GM21576 (cell line): ENCODE data around the gene ARHGEF7.

Source experiments
- ATAC-seq: cut with Tn5 transposase; IDR thresholded peaks from one replicate; pipeline ENCODE4 v1.9.1; 2021; ENCODE audit warnings: mild to moderate bottlenecking, moderate library complexity; ENCODE audit not compliant: unreplicated experiment

Gene ARHGEF7

DNA sequence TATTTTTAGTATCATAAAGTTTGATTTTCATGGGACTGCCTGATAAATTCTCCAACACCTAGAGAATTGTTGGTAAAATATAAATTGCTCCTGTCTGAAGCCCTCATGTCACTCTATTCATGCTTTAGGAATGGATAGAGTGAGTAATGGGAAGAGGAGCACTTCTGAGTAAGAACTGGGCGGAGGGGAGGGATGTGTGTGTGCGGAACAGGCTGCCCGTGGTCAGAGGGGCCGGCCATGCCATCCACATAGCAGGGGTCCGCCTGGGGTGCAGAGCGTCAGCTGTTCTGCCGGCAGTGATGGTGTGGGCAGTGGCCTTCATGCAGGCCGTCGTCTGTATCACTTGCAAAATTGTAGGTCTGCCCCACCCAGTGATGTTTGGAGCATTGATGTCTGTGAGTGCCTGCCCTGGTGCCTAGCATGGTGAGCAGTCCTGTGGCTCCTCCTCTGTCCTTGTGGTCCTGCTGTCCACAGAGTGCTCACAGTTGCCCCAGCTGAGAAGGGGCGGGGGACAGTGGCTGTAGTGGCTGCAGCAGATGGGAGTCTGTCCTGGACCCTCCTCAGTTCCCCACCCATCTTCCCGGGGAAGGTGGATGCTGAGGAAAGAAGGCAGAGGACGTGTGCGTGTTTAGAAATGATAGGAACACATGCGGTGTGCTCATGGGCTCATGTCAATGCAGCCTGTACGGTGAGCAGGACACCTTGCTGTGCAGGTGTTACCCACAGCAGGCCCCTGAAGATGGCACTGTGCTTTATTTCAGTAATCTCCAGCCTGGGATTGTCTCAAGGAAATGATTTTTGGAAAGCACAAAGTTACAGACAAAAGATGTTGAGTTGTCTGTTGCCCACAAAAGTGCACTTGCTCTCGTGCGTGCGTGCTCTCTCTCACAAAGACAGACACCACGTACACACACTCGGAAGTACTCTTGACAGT lies 155.9 kb downstream of the ARHGEF7 start:
- no peak for ATAC-seq

DNA sequence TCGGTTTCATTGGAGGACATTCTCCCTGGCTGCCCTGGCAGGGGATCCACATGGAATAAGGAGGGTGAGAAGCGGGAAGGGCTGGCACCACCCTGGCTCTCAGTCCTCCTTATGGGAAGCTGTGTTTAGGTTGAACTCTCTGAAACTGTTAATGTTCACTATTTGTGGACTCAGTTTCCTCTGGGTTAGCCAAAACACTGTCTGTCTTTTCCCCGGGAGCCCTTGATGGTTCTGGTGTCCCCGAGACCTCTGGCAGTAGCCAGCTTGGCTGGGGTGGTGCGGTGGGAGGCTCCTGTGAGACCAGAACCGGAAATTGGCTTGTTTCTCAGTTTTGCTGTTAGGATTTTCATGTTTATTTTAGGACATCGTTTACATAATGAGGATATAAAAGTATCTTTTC lies 157.0 kb downstream of the ARHGEF7 start:
- ATAC-seq, result no peak

DNA sequence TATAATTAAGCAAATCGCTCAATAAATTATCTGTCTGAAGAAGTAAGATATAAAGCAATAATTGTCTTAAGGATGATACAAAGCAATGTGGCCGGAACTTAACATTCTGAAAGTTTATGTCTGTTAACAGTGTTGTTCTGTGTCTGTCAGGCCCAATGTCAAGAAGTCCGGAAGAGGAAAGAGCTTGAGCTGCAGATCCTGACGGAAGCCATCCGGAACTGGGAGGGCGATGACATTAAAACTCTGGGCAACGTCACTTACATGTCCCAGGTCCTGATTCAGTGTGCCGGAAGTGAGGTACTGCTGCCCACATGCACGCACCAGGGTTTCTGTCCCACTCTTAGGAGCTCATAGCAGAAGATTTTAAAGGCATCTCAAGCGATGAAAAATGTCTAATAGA lies 160.3 kb downstream of the ARHGEF7 start:
- no peak for ATAC-seq

DNA sequence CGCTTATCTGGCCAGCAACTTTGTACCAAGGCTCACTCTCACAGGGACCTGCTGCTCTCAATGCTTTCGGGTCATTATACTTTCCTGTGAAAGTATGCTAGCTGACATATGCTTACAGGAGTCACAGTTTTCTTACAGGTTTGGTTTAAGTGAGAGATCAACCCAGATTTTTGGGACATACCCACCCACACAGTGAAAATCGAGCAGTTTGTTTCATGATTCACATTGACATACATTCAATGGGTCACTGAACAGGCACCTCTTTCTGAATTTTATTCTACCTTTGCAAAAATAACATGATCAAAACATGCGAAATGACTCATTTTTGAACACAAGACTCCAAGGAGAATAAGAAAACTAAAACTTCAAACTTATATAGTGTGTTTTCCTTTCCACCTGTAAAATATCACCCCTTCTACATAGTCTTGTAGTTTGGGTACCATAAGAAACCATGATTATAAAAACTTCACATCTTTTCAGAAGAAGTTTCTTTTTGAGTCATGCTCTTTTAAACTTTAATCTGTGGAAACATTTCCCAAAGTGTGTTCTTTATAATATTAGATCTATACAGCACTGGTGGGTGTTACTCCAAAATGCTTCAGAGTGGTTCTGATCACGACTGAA lies 161.0 kb downstream of the ARHGEF7 start:
- no peak for ATAC-seq

DNA sequence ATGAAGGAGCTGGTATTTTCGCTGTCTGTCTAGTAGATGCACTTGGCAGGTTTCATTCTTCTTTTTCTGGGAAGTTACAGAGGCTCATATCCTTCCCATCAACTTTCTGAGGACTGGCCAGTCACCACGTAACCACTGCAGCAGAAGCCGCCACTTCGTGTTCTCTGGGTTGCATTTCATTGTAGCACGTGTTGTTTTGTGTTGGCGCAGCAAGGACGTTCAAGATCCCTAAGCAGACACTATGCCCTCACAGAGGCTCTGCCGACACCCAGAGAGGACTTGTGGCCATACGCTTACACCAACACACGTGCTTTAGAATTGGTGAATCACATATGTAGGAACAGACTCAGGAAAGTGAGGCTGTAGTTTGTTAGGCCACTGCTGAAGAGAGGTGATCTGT lies 163.1 kb downstream of the ARHGEF7 start:
- no peak for ATAC-seq

DNA sequence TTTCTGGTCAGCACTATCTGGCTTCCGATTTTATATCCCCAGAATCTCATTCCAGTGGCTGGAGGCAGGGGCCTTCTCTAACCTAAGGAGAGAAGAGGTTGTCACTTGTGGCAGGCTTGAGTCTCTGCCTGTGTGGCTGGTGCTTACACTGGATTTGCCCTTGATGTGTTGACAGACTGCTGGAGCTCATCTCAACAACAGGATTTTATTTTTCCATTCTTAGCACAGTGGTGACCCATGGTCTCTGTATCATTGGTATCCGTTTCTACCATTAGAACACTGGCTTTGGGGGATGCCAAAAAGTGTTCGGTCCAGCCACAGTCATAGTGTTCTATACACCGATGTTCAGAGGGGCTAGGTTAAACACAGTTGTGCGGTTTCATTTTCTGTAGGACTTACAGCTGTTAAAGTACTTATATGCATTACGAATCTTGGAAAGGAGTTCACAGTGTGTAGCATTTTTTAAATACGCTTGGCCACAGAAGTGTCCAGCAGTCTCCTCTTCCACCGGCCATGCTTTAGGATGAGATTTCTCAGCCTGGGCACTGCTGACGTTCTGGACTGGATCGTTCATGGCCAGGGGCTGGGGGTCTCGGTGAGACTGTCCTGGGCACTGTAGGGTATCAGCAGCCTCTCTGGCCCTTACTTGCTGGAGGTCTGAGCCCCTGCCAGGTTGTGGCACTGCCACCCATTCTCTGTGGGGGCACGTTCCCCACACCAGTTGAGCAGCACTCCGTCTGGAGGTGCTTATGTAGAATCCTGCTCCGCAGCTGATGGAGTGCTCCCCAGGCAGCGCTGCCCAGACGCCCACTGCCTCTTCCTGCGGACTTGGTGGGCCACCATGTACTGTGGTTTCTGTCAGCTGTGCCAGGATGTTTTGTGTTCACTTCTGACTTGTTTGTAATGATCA lies 163.9 kb downstream of the ARHGEF7 start:
- no peak for ATAC-seq

DNA sequence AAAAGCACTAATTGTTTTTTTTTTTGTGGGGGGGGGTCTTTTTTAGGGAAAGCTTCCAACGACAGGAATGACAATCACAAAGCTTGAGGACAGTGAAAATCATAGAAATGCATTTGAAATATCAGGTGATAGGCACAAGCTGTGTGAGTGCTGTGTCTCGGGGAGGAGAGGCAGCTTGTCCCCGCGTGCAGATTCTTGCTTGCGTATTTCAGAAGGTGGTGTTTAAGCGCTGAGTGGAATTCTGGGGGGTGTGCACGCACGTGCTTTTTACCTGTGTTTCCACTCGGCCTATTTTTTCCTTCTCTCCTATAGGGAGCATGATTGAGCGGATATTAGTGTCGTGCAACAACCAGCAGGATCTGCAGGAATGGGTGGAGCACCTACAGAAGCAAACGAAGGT lies 165.1 kb downstream of the ARHGEF7 start:
- no peak for ATAC-seq

DNA sequence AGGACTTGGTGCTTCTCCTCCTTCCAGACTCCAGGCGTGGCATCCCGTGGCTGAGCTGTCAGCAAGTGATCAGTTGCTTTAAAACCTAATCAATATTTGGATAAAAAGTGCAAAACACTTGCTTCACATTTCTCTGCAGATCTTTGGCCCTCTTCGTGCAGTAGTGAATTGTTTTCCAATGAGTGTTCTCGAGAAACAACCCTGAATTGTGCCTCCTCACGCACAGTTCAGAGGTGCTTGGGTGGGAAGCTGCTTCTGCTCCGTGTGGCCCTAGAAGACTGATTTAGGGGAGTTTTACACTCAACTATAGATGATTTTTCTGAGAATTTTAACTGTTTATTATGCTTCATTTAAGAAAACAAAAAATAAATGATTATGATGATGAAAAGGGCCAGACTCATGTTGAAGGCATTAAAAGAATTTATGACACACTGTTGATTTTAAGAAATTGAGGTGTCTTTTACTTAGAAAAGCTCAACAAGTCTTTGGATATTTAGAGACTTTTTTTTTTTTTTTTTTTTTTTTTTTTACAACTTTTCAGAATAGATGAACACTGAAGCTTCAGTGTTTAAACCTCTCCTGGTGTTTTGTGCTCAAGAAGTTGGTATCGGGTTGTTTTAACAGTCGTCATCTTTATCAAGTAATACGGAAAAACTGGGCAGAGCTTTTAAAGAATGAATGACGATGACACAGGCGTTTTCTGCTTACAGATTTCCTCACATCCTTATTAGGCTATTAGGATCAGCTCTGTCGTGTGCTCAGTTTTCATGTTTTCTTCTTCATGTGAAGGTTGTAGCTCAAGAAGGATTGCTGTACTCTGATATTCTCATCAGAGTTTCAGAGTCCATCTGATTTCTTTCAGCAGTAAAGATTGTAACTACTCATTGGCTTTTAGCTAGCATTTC lies 165.8 kb downstream of the ARHGEF7 start:
- ATAC-seq, result no peak

DNA sequence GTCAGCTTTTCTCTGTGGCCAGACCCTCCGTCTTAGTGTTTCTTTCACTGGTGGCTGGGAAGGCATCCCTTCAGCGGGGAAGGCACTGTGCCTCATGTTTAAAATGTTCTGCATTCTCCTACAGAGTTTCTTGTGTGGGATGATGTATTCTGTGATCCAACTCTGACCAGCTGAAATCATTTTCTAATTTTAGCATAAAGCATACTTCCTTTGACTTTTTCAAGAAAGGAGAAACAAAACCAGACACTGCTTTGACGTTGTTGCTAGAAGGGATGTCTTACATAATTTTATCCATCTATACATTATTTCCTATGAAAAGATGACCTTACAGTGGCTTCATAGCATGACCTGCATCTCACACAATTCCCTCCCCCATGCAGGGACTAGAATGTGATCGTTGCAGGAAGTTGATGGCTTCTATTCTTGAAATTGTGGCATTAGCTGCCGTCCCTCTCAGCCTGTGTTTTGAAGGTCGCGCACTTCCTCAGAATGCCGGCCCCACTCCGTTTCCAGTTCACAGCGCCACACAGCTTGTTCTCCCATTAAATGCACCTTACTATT lies 166.7 kb downstream of the ARHGEF7 start:
- no peak for ATAC-seq

DNA sequence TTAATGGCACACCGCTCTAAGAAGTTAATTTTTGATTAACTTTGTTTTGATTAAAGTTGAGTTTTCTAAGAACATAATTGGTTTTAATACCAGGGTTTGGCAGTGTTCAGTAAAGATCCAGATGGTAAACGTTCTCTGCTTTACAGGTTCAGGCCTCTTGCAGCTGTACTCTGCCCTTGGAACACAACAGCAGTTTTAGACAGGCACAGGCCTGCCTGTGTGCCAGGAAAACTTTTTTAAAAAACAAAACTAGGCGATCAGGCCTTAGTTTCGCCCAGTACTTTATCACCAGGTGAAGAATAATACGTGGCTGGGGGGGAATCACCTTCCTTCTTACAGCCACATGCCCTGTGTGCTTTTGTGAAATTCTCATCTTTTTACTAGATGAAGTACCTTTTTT lies 167.3 kb downstream of the ARHGEF7 start:
- ATAC-seq, result no peak

DNA sequence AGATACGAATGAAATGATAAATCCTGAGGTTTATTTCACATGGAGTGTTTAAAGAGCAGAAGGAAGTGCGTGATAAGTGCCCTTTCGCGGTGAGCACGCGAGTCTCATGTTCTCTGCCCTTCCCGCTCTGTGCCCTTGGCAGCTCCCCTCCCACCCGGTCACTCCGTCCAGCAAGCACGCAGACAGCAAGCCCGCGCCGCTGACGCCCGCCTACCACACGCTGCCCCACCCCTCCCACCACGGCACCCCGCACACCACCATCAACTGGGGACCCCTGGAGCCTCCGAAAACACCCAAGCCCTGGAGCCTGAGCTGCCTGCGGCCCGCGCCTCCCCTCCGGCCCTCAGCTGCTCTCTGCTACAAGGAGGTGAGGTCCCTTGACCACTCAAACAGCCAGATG lies 167.9 kb downstream of the ARHGEF7 start:
- no peak for ATAC-seq

DNA sequence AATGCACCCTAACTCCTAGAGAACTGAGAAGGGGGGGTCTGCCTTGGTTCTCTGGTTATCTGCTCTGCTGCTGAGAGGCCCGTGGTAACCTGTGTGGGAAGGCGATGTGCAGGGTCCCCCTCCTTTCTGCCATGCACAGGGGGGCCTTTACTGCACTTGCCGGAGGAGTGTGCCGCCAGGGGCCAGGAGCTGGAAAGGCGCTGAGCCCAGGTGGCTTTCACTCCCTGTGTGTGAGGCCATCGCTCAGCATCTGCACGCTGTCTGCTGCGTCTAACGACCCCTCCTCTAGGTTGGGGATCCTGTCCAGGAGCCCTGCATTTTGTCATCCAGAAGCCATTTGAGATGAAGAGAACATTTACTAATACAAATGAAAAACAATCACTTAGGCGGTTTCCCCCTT lies 168.3 kb downstream of the ARHGEF7 start:
- no peak for ATAC-seq

DNA sequence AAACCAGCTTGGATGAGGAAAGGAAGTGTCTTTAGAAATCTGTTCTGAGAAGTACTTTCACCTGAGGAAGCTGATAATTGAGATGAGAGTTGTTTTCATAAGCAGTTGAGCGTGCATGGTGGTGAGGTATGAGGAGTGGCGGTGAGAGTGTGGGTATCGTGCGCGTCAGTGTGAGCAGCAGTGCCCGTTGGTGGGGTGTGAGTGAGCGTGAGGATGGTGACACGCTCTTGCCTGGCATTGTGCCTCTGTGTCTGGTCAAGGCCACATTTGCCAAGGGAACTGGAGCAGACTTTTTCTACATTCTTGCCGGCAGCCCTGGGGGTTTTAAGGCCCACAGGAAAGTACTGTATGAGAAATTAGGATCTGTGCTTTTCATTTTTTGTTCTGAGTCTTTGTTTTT lies 168.9 kb downstream of the ARHGEF7 start:
- no peak for ATAC-seq

DNA sequence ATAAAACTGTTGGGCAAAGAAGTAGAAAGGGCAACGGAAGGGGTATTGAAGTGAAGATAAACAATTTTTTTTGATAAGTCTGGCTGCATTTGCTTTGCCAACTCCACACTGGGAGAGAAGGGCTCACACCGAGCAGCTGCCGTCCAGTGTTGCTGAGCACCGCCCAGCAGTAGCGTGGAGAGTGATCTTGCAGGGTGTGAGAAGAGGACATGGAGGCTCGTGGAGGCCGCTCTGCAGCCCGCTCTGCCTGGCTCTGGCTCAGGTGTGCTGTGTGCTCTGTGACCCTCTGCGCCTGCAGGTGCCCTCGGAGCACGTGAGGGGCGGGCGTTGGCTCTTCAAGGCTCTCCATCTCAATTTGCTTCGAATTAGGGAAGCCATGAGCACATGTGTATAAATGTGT lies 169.5 kb downstream of the ARHGEF7 start:
- no peak for ATAC-seq

DNA sequence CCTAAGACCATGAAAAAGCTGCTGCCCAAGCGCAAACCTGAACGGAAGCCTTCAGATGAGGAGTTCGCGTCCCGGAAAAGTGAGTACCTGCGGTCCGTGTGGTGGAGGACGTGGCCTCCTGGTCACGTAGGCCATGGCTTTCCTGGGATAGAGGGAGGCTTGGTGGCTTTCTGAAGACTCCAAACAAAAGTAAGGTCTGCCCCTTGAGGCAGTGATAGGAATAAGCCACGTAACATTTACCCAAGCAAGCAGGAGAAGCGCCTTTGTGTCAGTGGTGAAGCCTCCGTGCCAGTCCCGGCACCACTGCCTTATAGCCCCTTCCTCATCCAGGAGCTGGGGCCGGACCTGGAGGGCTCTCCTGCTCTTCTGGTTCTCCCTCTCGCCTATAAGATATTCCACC lies 171.1 kb downstream of the ARHGEF7 start:
- no peak for ATAC-seq

DNA sequence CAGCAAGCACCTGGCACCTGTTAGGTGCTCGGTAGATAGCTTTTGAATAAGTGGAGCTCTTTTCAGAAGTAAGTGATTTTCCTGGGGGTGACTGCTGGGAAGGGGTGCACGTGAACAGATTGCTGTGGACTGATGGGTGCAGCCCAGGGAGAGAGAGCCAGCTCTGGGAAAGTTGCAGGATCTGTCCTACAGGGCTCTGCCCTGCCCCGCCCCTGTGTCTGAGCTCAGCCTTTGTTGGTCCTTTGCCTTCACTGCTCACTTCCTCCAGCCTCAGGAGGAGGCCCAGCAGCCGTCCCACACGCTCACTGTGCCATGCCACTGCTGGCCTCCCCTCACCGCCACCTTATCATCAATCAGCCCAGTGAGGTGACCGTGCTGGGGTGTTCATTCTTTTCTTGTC lies 171.6 kb downstream of the ARHGEF7 start:
- ATAC-seq, result no peak

DNA sequence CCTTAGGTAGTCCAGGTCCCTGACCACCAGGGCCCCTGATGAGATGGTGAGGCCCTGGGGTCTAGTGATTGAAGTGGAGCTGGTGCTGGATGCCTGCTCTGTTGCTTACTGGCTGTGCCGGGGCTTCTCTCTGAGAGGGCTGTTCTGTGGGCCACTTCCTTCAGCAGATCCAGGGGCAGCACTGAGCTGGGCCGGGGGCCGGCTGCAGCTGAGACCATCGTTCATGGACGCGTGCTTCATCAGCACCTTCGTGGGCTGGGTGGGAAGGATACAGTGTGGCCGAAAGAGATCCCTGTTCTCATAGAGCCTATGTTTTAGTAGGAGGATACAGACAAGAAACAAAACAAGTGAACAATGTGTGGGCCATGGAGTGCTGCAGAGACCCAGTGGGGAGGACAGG lies 172.1 kb downstream of the ARHGEF7 start:
- no peak for ATAC-seq

DNA sequence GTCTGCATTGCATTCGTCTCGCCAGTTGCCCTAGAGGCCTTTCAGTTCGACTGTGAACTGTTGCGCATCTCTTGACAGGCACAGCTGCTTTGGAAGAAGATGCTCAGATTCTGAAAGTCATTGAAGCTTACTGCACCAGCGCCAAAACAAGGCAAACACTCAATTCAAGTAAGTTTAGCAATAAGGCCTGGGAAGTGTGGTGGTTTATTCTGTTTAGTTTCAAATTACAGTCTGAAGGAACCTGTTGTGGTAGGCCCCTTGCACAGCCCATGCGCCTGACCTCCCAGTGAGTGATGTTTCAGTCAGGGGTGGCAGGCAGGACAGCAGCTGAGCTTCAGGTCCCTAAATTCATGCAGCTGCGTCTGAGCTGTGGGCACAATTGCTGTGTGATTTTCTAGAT lies 173.2 kb downstream of the ARHGEF7 start:
- no peak for ATAC-seq

DNA sequence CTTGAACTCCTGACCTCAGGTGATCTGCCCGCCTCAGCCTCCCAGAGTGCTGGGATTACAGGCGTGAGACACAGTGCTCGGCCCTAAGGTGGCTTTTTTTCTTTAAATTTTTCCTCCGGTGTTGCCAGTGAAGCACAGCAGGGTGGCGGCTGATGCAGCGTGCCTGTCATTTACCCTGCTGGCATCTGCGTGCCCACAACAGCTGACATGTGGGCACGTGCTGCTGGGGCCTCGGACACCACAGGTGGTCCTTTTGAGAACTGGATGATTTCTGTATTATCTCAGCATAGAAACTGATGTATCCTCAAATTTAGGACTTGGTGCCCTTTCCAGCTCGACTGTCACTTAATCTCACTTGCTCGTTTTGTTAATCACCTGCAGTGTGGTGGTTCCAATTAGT lies 174.1 kb downstream of the ARHGEF7 start:
- ATAC-seq, result no peak

DNA sequence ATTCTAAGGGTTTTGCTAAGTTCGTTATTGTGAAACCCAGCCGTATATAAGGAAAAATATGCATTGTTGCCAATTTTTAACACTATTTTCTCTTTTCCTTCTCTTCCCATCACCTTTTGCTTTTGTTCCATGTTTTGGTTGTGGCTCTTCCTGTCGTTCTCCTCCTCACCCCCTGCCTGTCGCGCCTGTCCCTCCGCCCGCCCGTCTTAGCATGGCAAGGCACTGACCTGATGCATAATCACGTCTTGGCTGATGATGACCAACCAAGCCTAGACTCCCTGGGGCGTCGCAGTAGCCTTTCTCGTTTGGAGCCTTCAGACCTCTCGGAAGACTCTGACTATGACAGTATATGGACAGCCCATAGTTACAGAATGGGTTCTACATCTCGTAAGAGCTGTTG lies 176.8 kb downstream of the ARHGEF7 start:
- ATAC-seq, result no peak
